ENCODE measurements around the gene CAPN12.

DNA sequence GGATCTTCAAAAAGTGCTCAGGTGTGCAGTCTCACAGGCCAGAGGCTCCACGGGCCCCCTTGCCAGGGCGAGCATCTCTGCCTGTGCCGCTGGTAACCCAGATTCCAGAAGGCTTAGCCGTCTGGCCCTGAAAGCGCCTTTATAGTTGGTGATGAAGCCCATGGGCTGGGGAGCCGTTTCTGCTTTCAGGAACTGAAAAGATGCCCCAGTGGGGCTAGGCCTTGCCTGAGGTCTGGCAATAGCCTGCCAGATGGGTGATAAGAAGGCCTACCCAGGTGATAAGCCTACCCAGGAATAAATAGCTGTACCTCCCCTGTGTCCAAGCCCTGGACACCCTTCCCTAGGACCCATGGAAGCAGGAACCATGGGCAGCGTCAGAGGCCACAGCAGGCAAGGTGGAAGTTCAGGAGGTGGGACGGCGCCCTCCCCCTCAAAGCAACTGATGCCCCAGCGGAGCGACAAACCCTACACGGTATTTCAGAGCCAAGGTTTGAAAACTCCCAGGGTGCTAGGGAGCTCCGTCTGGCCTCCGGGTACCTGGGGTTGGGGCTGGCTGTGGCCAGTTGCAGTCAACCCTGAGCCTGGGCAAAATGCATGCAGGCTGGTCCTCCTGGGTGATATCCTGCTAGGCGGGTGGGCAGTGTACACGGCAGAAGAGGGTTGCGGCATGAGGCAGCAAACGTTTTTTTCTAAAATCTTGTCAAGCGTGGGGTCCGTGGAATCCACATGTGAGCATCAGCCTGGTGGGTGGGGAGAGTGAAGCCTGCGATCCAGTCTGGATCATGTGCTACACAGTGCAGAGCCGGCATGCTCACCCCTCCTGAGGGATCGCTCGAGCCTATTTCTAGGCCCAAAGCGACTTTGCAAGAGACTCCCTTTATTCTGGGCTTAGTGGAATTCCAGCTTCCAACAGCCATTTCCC, 51.6 kb downstream of the CAPN12 start:
- TF ChIP-seq, protein P1, sequence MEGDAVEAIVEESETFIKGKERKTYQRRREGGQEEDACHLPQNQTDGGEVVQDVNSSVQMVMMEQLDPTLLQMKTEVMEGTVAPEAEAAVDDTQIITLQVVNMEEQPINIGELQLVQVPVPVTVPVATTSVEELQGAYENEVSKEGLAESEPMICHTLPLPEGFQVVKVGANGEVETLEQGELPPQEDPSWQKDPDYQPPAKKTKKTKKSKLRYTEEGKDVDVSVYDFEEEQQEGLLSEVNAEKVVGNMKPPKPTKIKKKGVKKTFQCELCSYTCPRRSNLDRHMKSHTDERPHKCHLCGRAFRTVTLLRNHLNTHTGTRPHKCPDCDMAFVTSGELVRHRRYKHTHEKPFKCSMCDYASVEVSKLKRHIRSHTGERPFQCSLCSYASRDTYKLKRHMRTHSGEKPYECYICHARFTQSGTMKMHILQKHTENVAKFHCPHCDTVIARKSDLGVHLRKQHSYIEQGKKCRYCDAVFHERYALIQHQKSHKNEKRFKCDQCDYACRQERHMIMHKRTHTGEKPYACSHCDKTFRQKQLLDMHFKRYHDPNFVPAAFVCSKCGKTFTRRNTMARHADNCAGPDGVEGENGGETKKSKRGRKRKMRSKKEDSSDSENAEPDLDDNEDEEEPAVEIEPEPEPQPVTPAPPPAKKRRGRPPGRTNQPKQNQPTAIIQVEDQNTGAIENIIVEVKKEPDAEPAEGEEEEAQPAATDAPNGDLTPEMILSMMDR (conservative IDR thresholded peaks at IDR 0.05; ENCODE audit: low read length): no peak
- TF ChIP-seq EZH2phosphoT487 (IDR thresholded peaks at IDR 0.05; ENCODE audit: borderline replicate concordance, low read depth, low read length): no peak
